ACHN (cell line): ENCODE measurements around the gene RPUSD3.
A peak's percentile ranks its signal among the peaks of the same experiment; 100 is the strongest.

ENCODE experiments used
- DNase-seq: peaks from one replicate; pipeline ENCODE4 v3.0.0-alpha.2; 2015
- in situ Hi-C: cut with HindIII; loops from 2 replicates; pipeline ENCODE4 v1.10.0; 2017; ENCODE audit warnings: low sequenced_read_pairs, low pct_ligation_motif_present, low pct_unique_long_range_greater_than_20kb

The RPUSD3 gene

DNA sequence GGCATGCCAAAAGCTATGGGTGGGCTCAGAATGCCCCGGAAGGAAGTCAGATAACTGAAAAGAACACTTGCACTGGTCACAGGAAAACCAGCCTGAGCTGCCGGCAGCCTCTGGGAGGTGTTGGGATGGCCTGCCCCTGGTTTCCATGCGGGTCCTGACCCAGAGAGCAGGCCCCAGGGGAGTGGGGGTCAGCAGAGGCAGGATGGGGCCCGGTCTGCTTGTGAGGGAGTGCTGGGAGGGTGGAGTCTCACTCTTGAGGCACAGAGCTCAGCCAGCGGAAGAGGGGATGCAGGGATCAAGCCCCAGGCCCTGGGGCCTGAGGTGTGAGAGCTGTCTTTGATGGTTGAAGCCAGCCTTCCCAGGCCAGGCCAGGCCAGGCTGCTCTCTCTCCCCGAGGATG is 2.4 kb upstream of the RPUSD3 start:
- in situ Hi-C loops = no loop called here
- DNase-seq = no peak

DNA sequence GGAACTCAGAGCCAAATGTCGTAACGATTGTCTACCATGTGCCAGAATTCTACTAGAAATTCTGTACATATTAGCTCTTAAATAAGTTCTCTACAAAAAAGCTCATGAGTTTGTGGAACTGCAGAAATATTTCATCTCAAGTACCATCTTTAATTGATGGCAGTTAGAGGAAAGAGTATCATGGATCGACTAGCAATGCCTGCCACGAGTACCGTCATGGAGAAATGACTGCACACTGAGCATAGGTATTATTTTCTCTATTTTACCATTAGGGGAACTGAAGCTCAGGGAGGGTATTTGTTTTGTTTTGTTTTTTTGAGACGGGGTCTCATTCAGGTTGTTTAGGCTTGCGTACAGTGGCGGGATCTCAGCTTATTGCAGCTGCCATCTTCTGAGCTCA is 2.8 kb downstream of the RPUSD3 start:
- no peak for DNase-seq
- in situ Hi-C loops = no loop called here

DNA sequence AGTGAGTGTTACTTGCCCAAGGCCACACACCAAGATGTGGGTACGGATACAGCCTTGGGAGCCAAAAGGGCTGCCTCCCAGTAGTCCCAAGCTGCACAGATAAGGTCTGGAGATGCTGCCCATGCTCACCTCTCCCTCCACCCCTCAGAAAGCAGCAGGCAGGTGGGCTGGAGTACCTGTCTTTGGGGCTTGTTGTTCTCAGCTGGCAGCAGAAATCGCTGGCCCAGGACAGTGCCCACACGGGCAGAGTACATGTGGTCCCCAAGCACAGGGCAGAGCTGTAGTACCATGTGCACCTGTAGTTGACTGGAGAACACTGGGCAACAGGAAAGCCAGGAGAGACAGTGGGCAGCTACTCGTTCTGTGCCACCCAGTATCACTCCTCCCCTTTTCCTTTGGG is 5.0 kb downstream of the RPUSD3 start:
- in situ Hi-C loops = no loop called here
- DNase-seq = no peak

DNA sequence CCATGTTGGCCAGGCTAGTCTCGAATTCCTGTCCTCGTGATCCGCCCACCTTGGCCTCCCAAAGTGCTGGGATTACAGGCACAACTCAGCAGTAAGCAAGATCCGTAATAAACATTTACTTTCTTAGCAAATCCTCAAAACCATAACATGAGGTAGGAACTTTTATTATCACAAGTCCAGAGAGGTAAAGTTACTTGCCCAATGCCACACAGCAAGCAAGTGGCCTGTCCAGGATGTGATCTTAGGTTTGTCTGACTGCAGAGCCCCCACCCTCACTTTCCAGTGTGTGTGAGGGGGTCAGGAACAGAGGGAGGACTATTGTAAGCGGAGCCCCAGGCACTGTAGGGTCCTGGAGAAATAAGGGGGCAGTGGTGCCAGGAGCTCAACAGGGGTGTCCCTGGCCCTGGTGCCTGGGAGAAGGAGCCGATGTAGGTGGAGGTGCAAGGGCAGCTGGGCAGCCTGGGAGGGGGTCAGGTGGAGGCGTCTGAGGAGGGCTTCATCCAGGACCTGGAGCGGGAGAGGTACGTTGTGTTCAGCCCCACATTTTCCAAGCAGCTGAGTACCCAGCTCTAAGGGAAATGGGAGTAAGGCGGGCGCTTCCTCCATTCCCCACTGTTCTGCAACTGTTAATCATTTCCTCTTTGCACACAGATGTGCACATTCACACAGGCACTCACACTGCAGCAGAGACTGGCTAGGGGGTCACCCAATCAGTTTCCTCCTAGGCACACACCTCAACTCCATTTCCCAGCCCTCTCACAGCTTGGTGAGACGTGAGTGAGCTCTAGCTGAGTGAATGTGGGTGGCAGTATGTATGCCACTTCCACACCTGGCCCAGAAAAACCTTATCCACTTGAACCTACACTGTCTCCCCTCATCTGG is 5.9 kb downstream of the RPUSD3 start:
- DNase-seq = no peak
- in situ Hi-C loops = no loop called here

DNA sequence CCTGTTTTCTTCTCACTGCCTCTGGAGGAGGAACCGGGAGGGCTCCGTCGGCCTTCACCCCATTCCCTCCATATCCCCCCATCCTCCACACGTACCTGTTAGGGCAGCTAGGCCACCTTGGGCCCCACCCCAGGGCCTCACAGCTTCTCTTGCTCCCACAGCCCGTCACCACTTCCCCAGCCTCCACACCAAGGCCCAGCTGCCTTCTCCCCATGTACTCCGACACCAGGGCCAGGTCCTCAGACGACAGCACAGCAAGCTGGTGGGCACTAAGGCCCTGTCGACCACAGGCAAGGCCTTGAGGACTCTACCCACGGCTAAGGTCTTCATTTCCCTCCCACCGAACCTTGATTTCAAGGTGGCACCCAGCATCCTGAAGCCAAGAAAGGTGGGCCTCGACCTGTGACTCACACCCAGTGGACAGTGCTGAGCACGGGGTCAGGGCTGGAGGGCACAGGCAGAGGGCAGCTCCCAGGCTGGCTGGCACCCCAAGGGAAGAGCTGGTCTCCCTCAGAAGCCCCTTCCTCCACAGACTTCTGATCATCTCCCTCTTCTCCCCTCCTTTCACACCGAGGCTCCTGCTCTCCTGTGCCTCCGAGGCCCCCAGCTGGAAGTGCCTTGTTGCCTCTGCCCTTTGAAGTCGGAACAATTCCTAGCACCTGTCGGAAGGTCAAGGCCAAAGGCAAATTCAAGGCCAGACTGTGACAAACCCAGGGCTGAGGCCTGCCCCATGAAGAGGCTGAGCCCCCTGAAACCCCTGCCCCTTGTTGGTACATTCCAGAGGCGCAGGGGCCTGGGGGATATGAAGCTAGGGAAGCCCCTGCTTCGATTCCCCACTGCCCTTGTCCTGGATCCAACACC is 9.1 kb downstream of the RPUSD3 start:
- no peak for DNase-seq
- in situ Hi-C loops = no loop called here

DNA sequence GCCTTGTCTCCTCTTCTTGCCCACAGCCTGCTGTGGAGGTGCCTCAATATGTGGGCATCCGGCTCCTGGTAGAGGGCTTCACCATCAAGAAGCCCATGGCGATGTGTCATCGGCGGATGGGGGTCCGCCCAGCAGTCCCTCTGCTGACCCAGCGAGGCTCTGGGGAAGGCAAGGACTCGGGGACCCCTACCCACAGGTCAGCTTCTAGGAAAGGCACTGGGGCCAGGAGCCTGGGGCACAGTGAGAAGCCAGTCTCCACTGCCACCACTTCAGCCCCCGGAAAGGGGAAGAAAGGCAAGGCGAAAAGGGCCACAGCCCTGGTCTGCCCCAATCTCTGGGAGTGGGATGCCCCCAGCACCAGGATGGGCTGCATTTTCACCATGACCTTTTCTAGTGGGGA is 10.7 kb downstream of the RPUSD3 start:
- DNase-seq = no peak
- in situ Hi-C loops = no loop called here

DNA sequence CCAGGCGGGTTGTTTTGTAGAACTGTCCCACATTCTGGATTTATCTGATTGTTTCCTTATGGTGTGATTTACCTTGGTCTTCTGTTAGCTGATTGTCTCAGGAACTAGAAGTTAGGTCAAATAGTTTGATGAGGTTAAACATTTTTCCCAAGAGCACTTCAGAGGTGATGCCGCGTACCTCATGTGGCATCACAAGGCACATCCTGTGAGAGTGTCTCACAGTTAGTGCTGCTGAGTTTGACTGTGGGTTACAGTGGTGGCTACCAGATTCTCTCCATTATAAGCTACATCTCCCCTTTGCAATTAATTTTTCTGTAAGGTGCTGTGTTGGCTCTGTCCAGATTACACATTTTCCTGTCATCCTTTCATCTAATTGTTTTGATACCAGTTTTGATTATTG is 12.6 kb downstream of the RPUSD3 start:
- in situ Hi-C loops = no loop called here
- DNase-seq = no peak

DNA sequence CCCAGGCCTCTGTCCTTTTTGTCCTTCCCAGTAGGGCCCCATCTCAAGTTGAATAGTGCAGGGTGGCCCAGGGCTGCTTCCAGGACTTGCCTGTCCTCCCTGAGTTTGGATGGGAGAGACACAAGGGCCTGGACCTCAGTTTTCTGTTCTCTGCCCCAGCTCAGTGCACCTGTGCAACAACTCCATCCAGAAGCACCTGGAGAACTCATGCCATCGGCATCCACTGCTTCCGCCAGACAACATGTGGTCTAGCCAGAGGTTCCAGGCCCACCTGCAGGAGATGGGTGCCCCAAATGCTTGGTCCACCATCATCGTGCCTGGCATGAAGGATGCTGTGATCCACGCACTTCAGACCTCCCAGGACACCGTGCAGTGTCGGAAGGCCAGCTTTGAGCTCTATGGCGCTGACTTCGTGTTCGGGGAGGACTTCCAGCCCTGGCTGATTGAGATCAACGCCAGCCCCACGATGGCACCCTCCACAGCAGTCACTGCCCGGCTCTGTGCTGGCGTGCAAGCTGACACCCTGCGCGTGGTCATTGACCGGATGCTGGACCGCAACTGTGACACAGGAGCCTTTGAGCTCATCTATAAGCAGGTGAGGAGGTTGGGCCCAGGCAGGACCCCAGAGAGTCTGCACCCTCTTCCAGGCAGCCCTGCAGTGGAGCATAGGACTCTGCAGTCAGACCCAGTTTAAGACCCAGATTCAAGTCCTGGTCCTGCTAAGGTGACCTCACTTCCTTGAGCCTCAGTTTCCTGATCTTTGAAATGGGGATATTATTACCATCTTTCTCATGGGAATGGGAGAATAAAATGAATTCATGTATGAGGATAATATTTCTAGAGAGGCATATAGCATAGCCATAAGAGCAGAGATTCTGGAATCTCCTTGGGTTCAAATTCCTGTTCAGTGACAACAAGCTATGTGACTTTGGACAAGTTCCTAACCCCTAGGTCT is 14.7 kb downstream of the RPUSD3 start:
- no peak for DNase-seq
- in situ Hi-C loops = no loop called here

DNA sequence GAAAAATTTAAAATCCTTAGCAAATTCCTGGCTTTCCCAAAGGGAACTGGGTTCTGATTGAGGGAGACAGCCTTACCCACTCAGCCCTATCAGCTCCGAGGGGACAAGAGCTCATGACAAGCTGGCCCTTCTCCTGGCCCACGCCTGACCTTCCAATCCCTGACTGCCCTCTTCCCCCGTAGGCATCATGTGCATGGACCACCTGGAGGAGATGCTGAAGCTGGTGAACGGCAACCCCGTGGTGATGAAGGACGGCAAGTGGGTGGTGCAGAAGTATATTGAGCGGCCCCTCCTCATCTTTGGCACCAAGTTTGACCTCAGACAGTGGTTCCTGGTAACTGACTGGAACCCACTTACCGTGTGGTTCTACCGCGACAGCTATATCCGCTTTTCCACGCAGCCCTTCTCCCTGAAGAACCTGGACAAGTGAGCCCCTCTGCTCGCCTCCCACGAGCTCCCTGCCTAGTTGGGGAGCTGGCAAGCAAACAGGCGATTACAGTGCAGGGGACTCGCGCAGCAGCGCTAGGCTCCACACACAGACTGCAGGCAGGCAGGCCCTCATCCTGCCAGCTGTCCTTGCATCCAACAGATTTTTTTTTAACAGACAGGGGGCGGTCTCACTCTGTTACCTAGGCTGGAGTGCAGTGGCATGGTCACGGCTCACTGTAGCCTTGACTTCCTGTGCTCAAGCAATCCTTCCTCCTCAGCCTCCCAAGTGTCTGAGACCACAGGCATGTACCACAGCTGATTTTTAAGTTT is 16.8 kb downstream of the RPUSD3 start:
- in situ Hi-C loops = no loop called here
- peak; percentile 28 for DNase-seq

DNA sequence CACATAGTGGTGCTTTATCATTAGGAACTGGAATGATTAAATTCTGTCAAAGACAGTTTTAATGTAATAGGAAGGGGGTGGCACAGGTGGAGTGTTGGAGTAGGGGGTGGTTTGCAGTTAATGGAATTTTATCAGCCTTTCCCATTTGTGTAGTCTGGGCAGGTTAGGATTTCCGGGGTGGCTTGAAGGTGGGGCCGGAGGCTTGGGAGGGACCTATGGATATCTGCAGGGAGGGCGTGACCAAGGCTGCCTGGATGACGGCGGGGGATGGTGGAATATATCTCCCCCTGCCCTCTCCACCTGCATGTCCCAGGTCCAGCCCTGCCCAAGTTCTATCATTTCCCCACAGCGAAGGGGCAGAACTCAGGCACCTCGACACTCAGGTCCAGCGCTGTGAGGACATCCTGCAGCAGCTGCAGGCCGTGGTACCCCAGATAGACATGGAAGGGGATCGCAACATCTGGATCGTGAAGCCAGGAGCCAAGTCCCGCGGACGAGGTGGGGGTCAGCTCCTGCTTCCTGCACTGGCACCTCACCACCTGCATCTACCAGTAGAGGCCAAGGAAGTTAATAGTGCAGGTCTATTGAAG is 18.3 kb downstream of the RPUSD3 start:
- no peak for DNase-seq
- in situ Hi-C loops = no loop called here

DNA sequence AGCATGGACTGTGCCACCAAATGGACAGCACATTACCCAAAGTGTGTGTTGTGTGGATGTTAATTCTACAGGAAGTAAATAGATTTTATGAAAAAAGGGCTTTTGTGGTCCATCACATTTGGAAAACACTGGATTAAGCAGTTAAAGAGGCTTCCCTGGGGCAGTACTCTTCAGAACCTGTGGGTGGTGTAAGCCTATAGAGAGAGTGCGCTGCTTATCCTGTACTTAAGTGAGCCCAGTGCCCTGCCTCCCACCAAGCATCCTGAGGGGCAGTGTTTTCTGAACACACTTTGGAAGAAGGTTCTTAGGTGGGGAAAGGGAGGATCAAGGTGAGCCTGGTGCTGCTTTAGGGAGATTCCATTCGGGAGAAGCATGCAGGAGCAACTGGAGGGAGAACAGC is 22.9 kb downstream of the RPUSD3 start:
- in situ Hi-C loops = no loop called here
- peak; percentile 12 for DNase-seq

DNA sequence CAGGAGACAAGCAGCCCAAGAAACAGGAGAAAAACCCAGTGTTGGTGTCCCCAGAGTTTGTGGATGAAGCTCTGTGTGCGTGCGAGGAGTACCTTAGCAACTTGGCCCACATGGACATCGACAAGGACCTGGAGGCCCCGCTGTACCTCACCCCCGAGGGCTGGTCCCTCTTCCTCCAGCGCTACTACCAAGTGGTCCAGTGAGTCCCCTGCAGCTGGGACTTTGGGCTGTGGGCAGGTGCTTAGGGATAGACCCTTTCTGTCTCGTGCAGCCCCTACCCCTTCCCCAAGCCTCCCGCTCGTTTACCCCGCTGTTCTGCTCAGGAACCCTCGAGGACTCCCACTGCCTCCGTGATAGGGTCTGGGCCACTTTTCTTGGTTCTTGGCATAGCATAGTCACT is 23.3 kb downstream of the RPUSD3 start:
- no peak for DNase-seq
- in situ Hi-C loops = no loop called here

DNA sequence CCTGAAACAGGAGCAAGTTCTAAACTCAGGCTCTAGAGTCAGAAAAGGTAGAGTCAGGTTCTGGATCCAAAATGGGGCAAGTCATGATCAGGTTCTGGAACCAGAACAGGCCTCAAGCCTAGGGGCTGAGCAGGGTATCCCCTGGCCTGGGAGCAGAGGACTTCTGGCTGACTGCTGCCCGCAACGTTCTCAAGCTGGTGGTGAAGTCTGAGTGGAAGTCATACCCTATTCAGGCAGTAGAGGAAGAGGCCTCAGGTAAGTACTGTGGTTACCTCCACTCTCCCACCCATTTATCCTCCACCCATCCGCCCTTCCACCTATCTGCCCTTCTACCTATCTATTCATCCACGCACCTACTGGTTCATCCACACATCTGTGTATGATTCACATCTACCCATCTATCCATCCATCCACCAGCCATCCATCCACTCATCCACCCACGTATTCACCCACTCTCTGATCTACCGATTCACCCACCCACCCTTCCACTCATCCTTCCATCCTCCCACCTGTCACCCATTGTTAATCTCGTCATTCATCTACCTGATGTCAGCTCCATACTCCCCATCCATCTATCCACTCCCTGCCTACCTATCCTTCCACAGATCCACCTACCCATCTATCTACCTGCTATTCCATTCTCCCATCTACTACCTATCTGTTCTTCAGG is 25.0 kb downstream of the RPUSD3 start:
- in situ Hi-C loops = no loop called here
- DNase-seq = no peak

DNA sequence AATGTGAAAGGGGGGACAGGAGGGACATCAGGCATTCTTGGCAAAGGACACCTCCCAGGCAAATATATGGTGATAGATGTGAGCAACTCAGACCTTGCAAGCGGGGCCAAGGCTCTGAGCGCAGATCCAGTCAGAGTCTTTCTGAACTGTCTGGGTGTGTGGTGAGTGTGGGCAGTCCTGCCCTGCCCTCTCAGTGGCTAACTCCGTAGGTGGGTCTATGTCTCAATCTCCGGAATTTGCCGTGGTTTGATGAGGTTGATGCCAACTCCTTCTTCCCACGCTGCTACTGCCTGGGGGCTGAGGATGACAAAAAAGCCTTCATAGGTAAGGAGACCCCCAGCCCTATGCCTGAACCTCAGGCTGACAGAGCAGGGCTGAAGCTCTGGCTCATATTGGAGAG is 26.4 kb downstream of the RPUSD3 start:
- no peak for DNase-seq
- in situ Hi-C loops = no loop called here

DNA sequence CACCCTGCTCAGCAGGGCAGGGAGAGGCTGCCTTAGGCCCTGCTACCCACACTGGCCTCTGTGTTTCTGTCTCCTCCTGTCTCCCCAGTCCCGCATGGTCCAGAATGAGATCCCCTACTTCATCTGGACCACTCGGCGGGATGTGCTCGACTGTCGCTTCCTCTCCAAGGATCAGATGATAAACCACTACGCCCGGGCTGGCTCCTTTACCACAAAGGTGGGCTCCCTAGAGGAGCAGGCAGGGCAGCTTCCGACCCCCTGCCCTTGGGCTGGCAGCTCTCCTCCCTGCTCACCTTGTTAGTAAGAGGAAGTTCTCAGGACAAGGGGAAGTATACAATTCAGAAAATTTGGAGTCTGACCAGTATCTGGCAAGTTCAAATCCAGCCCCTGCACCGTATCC is 27.8 kb downstream of the RPUSD3 start:
- DNase-seq = no peak
- in situ Hi-C loops = no loop called here

DNA sequence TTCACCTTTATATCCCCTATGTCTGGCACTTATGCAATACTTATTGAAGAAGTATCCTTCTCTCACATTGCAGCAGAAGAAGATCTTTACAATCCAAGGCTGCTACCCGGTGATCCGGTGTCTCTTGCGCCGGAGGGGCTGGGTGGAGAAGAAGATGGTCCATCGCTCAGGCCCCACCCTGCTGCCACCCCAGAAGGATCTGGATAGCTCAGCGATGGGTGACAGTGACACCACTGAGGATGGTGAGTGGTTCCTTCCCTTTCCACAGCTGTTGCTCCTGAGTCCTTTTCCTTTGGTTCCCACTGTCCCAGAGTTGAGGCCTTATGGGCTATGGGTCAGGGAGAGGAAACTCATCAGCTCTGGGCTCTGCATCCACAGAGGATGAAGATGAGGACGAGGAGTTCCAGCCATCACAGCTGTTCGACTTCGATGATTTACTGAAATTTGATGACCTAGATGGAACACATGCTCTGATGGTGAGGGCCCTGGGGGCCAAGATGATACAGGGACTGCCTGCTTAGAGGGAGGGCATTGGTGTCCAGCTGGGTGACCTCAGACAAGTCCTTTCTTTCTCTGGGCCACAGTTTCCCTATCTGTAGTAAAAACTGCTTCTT is 30.8 kb downstream of the RPUSD3 start:
- in situ Hi-C loops = no loop called here
- DNase-seq = no peak

DNA sequence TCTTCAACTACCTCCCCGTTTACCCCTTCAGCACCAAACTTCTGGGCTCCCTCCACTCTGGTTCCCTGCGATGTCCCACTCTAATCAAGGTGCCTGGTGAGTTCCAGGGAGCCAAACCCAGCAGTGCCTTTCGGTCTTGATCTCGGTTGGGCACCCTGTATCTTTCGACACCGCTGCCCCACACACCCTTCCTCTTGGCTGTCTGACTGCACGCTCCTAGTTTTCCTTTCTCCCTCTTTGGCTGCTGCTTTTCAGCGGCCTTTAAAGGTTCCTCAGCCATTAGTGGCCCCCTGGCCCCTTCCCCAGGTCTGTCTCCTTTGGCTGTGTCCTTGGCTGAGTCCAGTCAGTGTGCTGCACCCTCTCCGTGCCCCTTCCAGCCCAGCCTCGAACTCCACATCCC is 33.0 kb downstream of the RPUSD3 start:
- in situ Hi-C loops = no loop called here
- DNase-seq = no peak
